ENCODE measurements around the gene SCN9A. TPM values are rescaled to one million over a fixed set of nuclear protein-coding genes. Genes with fewer than 3 reads are reported as not detected.

Gene SCN9A
- total RNA-seq, 1 experiment from 2014 or later = 0.07 TPM

DNA sequence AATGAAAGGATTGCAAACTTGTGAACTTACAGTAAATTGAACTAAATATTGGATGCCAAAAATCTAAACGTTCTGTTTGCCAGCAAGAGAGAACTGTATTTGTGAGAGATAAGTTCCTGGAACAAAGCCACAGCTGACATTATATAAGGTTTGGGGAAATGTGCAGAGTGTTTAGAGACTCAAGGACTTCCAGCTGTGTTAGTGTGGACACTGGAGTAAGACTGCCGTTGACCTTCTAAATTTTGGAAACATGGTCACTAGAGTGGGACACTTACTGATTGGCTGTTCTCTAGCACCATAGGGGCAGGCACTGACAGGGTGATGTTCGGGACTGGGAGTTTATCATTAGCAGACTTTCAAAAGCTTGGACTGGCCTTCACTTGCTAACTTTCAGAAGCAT is 40.5 kb downstream of the SCN9A start:
- ChIA-PET POLR2A (no interaction called here), RAD21 (ENCODE audit: low non-redundant PET in 1 of 2, low total read pairs in 2 of 2, uncharacterized antibody in 2 of 2, unreplicated experiment in 2 of 2) (no interaction called here), CTCF (no interaction called here)
- no TSS peak for BruUV-seq (replicated peaks)
- ATAC-seq = no peak
- H3K4me1 ChIP-seq (ENCODE audit: control insufficient read depth in 1 of 2, insufficient read depth in 2 of 2, low read length in 2 of 2) = no peaks in the 10 kb centered on the region
- H3K4me2 ChIP-seq (ENCODE audit: low read length) = no peak overlapping the region
- no peak overlapping the region for H2AFZ ChIP-seq (ENCODE audit: low read depth, low read length, poor library complexity, severe bottlenecking)
- no peaks in the 10 kb centered on the region for H3K9me3 ChIP-seq (ENCODE audit: control insufficient read depth in 1 of 2, insufficient read depth in 1 of 2, low read depth in 1 of 2, low read length in 2 of 2)
- no peaks in the 10 kb centered on the region for H3K36me3 ChIP-seq (ENCODE audit: control insufficient read depth in 1 of 2, insufficient read depth in 2 of 2, low read length in 2 of 2)
- H3K9ac ChIP-seq (ENCODE audit: low read length) = no peak overlapping the region
- no peaks in the 10 kb centered on the region for H3K9me2 ChIP-seq (ENCODE audit: insufficient read depth)
- no peak for TF ChIP-seq FOSL1 (IDR thresholded peaks at IDR 0.05; ENCODE audit: low read depth)
- TF ChIP-seq, protein P1, sequence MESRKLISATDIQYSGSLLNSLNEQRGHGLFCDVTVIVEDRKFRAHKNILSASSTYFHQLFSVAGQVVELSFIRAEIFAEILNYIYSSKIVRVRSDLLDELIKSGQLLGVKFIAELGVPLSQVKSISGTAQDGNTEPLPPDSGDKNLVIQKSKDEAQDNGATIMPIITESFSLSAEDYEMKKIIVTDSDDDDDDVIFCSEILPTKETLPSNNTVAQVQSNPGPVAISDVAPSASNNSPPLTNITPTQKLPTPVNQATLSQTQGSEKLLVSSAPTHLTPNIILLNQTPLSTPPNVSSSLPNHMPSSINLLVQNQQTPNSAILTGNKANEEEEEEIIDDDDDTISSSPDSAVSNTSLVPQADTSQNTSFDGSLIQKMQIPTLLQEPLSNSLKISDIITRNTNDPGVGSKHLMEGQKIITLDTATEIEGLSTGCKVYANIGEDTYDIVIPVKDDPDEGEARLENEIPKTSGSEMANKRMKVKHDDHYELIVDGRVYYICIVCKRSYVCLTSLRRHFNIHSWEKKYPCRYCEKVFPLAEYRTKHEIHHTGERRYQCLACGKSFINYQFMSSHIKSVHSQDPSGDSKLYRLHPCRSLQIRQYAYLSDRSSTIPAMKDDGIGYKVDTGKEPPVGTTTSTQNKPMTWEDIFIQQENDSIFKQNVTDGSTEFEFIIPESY (IDR thresholded peaks at IDR 0.05; ENCODE audit: extremely low read depth, insufficient replicate concordance, low read length) = no peak
- TF ChIP-seq CTCF (IDR thresholded peaks at IDR 0.05 in 2 of 3, conservative IDR thresholded peaks at IDR 0.05 in 1 of 3; ENCODE audit: borderline replicate concordance in 1 of 3, insufficient read depth in 1 of 3, low read depth in 2 of 3, low read length in 2 of 3) = no peak
- no peak for TF ChIP-seq SIN3A (IDR thresholded peaks at IDR 0.05; ENCODE audit: low read depth)
- no peak for TF ChIP-seq ATF3 (IDR thresholded peaks at IDR 0.05)
- no peak for TF ChIP-seq TCF7L2 (IDR thresholded peaks at IDR 0.05; ENCODE audit: borderline replicate concordance, extremely low read depth, insufficient read depth, insufficient read length)
- H4K20me1 ChIP-seq (ENCODE audit: insufficient read depth) = peaks cover 4% of the 10 kb centered on the region; the same call in 1 of the 2 replicates
- H3K27ac ChIP-seq (ENCODE audit: low read depth, low read length) = no peak overlapping the region
- H3K4me3 ChIP-seq (replicated peaks in 1 of 2; ENCODE audit: low read depth in 1 of 2, low read length in 2 of 2) = no peak overlapping the region
- intact Hi-C loops (cut with micrococcal nuclease) = no loop called here
- no peaks in the 10 kb centered on the region for H3K79me2 ChIP-seq (ENCODE audit: insufficient read depth, low read length)
- no peak for DNase-seq (ENCODE audit: low read depth, low spot score)
- H3K27me3 ChIP-seq (ENCODE audit: insufficient read depth, low read length) = peaks cover 23% of the 10 kb centered on the region; the same call in 1 of the 2 replicates
